ENCODE results near the gene TMEM178A. TPM values are rescaled to one million over a fixed set of nuclear protein-coding genes. Genes with fewer than 3 reads are reported as not detected.

The TMEM178A gene
- total and polyA plus RNA-seq, 2 of the 4 experiments (the other 2 are of a cell fraction): 0.18 to 1.8 TPM

DNA sequence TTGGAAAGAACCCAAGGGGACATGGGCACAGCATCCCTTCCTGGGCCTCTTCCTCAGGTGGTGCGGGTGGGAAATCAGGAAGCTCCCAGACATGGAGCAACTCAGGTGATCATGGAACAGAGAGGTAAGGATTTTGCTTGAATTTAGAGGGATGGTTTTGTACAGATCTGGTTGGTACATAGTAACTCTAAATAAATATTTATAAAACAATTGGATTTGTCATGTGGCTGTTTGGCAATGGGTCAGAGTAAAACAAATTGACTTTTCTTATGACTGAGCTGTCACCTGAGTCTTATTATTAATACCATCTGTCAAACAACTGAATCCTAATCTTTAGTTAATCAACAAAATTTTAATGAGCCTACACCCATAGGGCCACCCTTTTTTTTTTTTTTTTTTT is 19.4 kb upstream of the TMEM178A start:
- intact Hi-C loops (cut with micrococcal nuclease) (no loop called here), in situ Hi-C loops (cut with MboI; ENCODE audit: low sequenced_read_pairs) (no loop called here), dilution Hi-C loops (cut with HindIII; ENCODE audit: low sequenced_read_pairs, unreplicated experiment) (no loop called here)
- no peak for DNase-seq
- no peak overlapping the region for H4K91ac ChIP-seq (ENCODE audit: insufficient read depth, low read depth, low read length)
- H3K27ac ChIP-seq (ENCODE audit: insufficient read depth, low read length): no peak overlapping the region
- no peak overlapping the region for H3K56ac ChIP-seq (ENCODE audit: extremely low read depth, insufficient read depth, low read length)
- H3K9me3 ChIP-seq (ENCODE audit: control insufficient read depth, insufficient read depth, low read length): no peaks in the 10 kb centered on the region
- H3K4me1 ChIP-seq (ENCODE audit: control insufficient read depth, insufficient read depth, low read length): peaks cover 2% of the 10 kb centered on the region
- BruUV-seq (replicated peaks): no TSS peak
- no peak overlapping the region for H3K4me3 ChIP-seq (ENCODE audit: insufficient read depth, low read depth, low read length)
- no peaks in the 10 kb centered on the region for H3K36me3 ChIP-seq (ENCODE audit: control insufficient read depth, insufficient read depth, low read length)
- H3K18ac ChIP-seq (ENCODE audit: low read depth, low read length): no peak overlapping the region
- H3K9ac ChIP-seq (ENCODE audit: low read depth, low read length): no peak overlapping the region
- H2AK5ac ChIP-seq (ENCODE audit: low read depth, low read length): no peak overlapping the region; the same call in 1 of the 2 replicates
- no peak for TF ChIP-seq MAFK (IDR thresholded peaks at IDR 0.05; ENCODE audit: low read depth, low read length)
- TF ChIP-seq RAD21 (IDR thresholded peaks at IDR 0.05; ENCODE audit: low read length): no peak
- TF ChIP-seq MAZ (IDR thresholded peaks at IDR 0.05; ENCODE audit: borderline replicate concordance, low read depth, low read length): no peak
- no peak for TF ChIP-seq RCOR1 (IDR thresholded peaks at IDR 0.05; ENCODE audit: insufficient replicate concordance, low read length)
- no peak for TF ChIP-seq SMC3 (IDR thresholded peaks at IDR 0.05; ENCODE audit: low read depth, low read length)
- no peak for TF ChIP-seq FOS (IDR thresholded peaks at IDR 0.05; ENCODE audit: low read depth, low read length)
- no peak for TF ChIP-seq MXI1 (IDR thresholded peaks at IDR 0.05; ENCODE audit: borderline replicate concordance, low read depth, low read length)
- TF ChIP-seq, protein P1, sequence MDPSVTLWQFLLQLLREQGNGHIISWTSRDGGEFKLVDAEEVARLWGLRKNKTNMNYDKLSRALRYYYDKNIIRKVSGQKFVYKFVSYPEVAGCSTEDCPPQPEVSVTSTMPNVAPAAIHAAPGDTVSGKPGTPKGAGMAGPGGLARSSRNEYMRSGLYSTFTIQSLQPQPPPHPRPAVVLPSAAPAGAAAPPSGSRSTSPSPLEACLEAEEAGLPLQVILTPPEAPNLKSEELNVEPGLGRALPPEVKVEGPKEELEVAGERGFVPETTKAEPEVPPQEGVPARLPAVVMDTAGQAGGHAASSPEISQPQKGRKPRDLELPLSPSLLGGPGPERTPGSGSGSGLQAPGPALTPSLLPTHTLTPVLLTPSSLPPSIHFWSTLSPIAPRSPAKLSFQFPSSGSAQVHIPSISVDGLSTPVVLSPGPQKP (IDR thresholded peaks at IDR 0.05; ENCODE audit: borderline replicate concordance, low read depth, low read length): no peak
- no peak for TF ChIP-seq CHD1 (IDR thresholded peaks at IDR 0.05; ENCODE audit: low read depth, low read length)
- no peak for TF ChIP-seq NFE2L2 (IDR thresholded peaks at IDR 0.05; ENCODE audit: low read depth, low read length)
- TF ChIP-seq POLR2A (IDR thresholded peaks at IDR 0.05; ENCODE audit: low read depth, low read length): no peak
- TF ChIP-seq, protein P2, sequence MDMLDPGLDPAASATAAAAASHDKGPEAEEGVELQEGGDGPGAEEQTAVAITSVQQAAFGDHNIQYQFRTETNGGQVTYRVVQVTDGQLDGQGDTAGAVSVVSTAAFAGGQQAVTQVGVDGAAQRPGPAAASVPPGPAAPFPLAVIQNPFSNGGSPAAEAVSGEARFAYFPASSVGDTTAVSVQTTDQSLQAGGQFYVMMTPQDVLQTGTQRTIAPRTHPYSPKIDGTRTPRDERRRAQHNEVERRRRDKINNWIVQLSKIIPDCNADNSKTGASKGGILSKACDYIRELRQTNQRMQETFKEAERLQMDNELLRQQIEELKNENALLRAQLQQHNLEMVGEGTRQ (IDR thresholded peaks at IDR 0.05; ENCODE audit: low read depth, low read length): no peak
- no peak for TF ChIP-seq CEBPB (IDR thresholded peaks at IDR 0.05; ENCODE audit: low read depth, low read length)
- TF ChIP-seq, protein P3, sequence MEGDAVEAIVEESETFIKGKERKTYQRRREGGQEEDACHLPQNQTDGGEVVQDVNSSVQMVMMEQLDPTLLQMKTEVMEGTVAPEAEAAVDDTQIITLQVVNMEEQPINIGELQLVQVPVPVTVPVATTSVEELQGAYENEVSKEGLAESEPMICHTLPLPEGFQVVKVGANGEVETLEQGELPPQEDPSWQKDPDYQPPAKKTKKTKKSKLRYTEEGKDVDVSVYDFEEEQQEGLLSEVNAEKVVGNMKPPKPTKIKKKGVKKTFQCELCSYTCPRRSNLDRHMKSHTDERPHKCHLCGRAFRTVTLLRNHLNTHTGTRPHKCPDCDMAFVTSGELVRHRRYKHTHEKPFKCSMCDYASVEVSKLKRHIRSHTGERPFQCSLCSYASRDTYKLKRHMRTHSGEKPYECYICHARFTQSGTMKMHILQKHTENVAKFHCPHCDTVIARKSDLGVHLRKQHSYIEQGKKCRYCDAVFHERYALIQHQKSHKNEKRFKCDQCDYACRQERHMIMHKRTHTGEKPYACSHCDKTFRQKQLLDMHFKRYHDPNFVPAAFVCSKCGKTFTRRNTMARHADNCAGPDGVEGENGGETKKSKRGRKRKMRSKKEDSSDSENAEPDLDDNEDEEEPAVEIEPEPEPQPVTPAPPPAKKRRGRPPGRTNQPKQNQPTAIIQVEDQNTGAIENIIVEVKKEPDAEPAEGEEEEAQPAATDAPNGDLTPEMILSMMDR (conservative IDR thresholded peaks at IDR 0.05; ENCODE audit: low read depth, low read length): no peak
- H3K9me1 ChIP-seq (ENCODE audit: insufficient read depth, low read length): no peaks in the 10 kb centered on the region
- 100% methylated on average over 1 of the region's 1 CpG; no CpG with 5 or more reads in 1 of the 2 experiments for WGBS, 2 experiments (ENCODE audit: extremely low coverage in 2 of 2, insufficient read length in 1 of 2)
- ChIA-PET POLR2A (ENCODE audit: unreplicated experiment) (no interaction called here), CTCF (interaction anchor here (0.7 kb wide), 1 partner anchor 134 kb away, joined by 13 read pairs; no protein-coding TSS in a partner anchor)
- no peak overlapping the region for H4K8ac ChIP-seq (ENCODE audit: low read depth in 2 of 2, low read length in 2 of 2)
- H4K5ac ChIP-seq (ENCODE audit: low read depth, low read length): no peak overlapping the region
- ATAC-seq (ENCODE audit: low read depth): no peak
- no peak overlapping the region; the same call in 1 of the 2 replicates for H2BK20ac ChIP-seq (ENCODE audit: low read depth, low read length)
- H2AK9ac ChIP-seq (replicated peaks; ENCODE audit: low read depth, low read length, poor library complexity): peak overlapping the region; percentile 15
- H3K4me2 ChIP-seq (ENCODE audit: low read depth, low read length): no peak overlapping the region
- H2BK120ac ChIP-seq (ENCODE audit: low read depth, low read length): no peak overlapping the region
- H3K14ac ChIP-seq (replicated peaks; ENCODE audit: low read depth, low read length): no peak overlapping the region
- no peak overlapping the region for H3K4ac ChIP-seq (ENCODE audit: low read depth, low read length)
- no peak overlapping the region for H3K23ac ChIP-seq (ENCODE audit: low read depth, low read length)
- H3K27me3 ChIP-seq (ENCODE audit: control insufficient read depth, insufficient read depth, low read length): no peaks in the 10 kb centered on the region
- no peaks in the 10 kb centered on the region for H3K79me1 ChIP-seq (ENCODE audit: low read depth in 1 of 2, low read length in 2 of 2)
- H2BK5ac ChIP-seq (ENCODE audit: low read depth, low read length, poor library complexity, severe bottlenecking): no peak overlapping the region
- no peaks in the 10 kb centered on the region for H4K20me1 ChIP-seq (ENCODE audit: insufficient read depth, low read length)
- no peak overlapping the region for H2BK15ac ChIP-seq (ENCODE audit: low read depth, low read length)
- no peak overlapping the region for H2AFZ ChIP-seq (replicated peaks; ENCODE audit: low read length, poor library complexity)

Measured in IMR-90 (cell line).